Epithelial cell of esophagus (primary cell): Measurements from ENCODE around the gene RSPO4.

Experiments used
- DNase-seq: peaks from one replicate; pipeline ENCODE4 v3.0.0; 2010; ENCODE audit warnings: low read depth
- H3K4me3 ChIP-seq: 2 replicates; pipeline ENCODE4 v1.5.1; 2011; ENCODE audit warnings: mild to moderate bottlenecking, low read length, control low read depth
- CTCF ChIP-seq: IDR thresholded peaks from 2 replicates; pipeline ENCODE4 v1.5.1; 2011; ENCODE audit warnings: low read depth, mild to moderate bottlenecking, low read length, control low read depth, inconsistent platforms; ENCODE audit not compliant: insufficient read depth; ENCODE audit errors: missing control alignments

The RSPO4 gene

GRCh38 chr20:997486-997885 lies 4.6 kb downstream of the RSPO4 start:
- TF ChIP-seq CTCF: no peak
- no peak overlapping the region for H3K4me3 ChIP-seq
- DNase-seq: no peak

DNA sequence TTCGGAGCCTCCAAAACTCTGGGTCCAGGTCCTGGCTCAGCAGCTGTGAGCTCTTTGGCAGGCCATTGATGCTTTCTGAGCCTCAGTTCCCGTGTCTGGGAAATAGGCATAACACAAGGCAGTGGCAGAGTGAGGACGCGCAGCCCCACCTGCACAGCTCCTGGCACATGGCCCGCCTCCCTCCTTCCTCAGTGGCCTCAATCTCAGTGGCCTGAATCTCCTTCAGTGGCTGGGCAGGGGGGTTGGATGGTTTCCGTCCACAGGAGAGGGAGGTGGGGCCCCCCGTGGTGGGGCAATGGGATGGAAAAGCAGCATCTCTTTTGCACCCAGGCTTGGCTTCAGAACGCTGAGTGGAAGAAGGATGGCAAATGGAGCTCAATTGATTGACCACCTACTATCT lies 5.1 kb downstream of the RSPO4 start:
- no peak for TF ChIP-seq CTCF
- H3K4me3 ChIP-seq: no peak overlapping the region
- no peak for DNase-seq

- no peak for DNase-seq
Measured at GRCh38 chr20:995170-995569, 6.9 kb downstream of the RSPO4 start.

DNA sequence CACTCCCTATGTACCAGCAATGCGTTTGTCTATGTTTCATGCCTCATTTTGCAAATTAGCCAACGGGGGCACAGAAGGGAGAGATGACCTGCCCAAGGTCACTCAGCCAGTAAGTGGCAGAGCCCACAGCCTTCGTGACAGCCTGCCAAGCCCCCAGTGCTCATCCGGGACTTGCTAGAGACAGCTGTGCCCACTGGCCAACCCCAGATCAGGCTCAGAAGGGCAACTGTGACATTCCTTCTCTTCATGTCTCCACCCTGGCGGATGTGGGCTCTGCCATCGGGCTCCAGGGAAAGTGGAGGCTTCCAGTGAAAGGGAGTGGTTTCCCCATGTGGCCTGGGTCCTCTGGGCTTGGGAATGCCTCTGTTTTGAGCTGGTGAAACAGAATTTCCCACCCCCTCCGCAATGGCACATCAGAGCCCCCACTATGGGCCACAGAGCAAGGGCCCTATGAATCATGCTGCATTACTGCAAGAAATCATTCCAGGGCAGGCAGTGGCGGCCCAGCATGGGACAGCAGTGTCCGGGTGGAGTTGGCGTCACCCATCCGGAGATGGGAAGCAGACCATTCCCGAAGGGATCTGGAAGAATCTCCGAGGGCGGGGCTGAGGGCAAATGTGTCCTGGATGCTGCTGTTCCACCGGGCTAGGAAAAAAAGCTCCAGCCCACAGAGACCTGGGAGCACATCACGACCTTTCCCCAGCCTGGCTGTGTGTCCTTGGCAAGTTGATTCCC lies 9.1 kb downstream of the RSPO4 start:
- no peak for DNase-seq
- TF ChIP-seq CTCF: no peak
- no peak overlapping the region for H3K4me3 ChIP-seq

More at GRCh38 chr20:995170-995569, 6.9 kb downstream of the RSPO4 start:
- TF ChIP-seq CTCF: no peak
- no peak overlapping the region for H3K4me3 ChIP-seq

DNA sequence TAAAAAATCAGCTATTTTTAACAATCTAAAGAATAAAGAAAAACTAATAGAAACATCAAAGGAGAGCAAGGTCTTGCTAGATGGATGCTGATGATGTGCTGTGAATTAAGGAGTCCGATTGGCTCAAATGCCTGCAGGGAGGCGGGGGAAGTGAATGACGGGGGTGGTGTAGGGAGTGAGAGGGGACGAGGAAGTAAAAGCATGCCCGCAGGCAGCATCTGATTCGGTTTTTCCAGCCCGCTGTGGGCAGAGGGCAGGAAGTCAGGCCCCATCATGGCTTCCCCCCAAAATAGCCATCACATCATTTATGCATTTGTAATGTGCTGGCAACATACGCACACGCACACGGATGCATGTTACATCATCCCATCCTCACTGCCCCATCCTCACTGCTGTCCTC lies 10.3 kb downstream of the RSPO4 start:
- H3K4me3 ChIP-seq: no peak overlapping the region
- no peak for DNase-seq
- no peak for TF ChIP-seq CTCF

DNA sequence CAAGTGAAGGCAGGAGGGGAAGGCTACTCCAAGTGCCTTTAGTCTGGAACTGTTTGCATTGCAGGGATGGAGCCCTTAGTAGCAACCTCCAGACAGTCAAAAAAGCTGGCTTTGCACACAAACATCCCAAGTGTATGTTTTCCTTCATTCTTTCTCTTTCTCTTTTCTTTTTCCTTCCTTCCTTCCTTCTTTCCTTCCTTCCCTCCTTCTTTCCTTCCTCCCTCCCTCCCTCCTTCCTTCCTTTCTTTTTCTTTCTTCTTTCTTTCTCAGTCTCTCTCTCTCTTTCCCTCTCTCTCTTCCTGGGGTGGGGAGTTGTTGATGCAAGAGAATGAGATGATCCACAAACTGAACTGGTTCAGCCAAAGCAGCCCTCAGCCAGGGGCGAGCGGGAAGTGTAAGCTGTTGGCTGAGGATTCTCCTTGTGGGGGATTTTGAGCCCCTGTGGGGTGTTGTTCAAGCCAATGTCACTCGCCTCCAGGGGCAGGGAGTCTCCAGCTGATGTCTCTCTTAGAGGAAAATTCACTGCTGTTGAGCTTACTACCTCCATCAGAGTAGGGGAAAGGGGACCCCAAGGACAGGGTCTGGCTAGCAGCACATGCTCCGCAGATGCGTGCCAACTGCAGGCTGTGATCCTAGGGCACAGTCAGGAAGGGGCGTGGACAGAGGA lies 11.7 kb downstream of the RSPO4 start:
- no peak for DNase-seq
- no peak overlapping the region for H3K4me3 ChIP-seq
- no peak for TF ChIP-seq CTCF
